Posterior vena cava (tissue), 2 donors: ENCODE data around the gene RPTOR. TPM values are rescaled to one million over a fixed set of nuclear protein-coding genes. Genes with fewer than 3 reads are reported as not detected.
A peak's percentile ranks its signal among the peaks of the same experiment; 100 is the strongest.
"Not testable (repeated sequence)": the region's sequence is repeated elsewhere in the genome, so short reads cannot be mapped to it uniquely, and the experiment has no call there.

ENCODE experiments used
- DNase-seq: peaks from one replicate; pipeline ENCODE4 v3.0.0-alpha.2; 2020; ENCODE audit warnings: low spot score
- intact Hi-C, 2 donors: fragments of 100-400 bp; cut with DNase I; formaldehyde crosslinking; loops; one replicate each; pipeline versions ENCODE4 v1.14.1 to v1.14.2; 2022 to 2023
- total RNA-seq, 2 donors: library from RNA; stranded (reverse); fragmentation: NEBNext Ultra II Directional; extraction: Animal tissue kit (Norgen Biotek cat#: 25700); gene quantifications; one replicate each; pipeline ENCODE4 v1.2.1, GENCODE V29; 2021
- donor health status: DM: yes; HTN: yes; CAD: no.
- donor health status: DM: yes; HTN: yes; CAD: no.

The RPTOR gene
- total RNA-seq, 2 donors from 2014 or later = 30.1 to 44.1 TPM

DNA sequence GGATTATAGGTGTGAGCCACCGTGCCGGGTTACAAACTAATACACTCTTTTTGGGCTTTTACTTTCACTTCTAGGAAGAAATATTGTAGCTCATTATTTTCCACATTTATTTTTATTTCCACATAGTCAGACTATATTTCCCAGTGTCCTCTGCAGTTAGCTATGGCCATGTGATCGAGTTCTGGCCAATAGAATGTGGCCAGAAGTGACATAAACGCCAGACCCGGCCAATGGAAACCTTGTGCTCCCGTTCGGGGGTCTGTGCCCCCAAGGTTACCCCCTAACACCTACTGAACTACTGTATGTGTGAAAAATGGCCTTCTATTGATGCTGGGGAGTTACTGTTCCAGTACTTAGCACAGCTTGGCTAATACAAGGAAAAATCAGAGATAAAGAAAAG is 13.2 kb upstream of the RPTOR start:
- no peak for DNase-seq
- intact Hi-C loops = no loop called here

DNA sequence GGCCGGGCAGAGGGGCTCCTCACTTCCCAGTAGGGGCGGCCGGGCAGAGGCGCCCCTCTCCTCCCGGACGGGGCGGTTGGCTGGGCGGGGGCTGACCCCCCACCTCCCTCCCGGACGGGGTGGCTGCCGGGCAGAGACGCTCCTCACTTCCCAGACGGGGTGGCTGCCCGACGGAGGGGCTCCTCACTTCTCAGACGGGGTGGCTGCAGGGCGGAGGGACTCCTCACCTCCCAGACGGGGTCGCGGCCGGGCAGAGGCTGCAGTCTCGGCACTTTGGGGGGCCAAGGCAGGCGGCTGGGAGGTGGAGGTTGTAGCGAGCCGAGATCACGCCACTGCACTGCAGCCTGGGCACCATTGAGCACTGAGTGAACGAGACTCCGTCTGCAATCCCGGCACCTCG is 7.3 kb upstream of the RPTOR start:
- intact Hi-C loops, DNase-seq: not testable (repeated sequence)

DNA sequence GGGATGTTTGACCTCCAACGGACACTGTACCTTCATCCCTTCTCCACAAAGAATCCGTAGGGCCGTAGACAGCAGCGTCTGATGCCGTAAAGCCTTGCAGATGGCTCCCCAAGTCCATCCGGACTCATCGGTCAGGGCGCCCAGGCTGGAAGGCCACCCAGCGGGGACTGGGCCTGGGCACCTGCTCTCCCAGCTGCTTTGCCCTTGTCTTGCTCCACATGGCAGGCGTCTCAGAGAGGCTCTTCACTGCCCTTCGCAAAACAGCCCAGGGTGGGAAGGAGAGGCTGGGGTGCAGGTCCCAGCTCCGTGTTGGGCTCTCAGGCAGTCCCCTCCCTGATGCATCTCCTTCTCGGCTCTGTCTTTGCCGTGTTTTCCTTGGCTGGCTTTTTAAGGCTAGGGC is 6.2 kb upstream of the RPTOR start:
- intact Hi-C loops = no loop called here
- DNase-seq = no peak

DNA sequence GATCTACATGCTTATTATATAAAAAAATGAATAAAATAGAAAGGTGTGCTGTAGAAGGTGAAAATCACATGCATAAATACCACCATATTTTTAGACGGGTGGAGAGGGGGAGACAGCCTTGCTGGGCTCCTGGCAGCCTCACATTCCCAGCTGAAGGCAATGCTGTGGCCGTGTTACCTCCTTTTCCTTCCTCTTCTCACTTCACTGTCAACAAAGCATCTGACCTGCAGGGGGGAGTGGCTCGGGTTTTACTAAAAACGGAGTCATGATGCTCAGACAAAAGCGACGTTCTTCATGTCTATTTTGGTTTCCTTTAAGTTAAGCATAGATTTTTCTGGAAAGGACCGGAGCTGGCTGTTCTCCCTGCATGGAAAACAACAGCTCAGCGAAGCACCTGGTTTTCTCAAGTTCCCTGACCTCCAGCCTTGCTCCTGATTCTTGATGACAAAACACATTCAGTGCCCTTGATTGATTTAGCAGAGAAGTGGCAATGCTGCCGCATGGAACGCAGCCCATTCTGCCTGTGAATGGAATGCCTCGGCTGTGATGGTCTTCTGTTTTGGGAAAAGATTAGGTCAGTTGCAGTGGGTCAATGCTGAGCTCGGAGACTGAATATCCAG is 5.5 kb upstream of the RPTOR start:
- intact Hi-C loops = no loop called here
- DNase-seq = no peak

DNA sequence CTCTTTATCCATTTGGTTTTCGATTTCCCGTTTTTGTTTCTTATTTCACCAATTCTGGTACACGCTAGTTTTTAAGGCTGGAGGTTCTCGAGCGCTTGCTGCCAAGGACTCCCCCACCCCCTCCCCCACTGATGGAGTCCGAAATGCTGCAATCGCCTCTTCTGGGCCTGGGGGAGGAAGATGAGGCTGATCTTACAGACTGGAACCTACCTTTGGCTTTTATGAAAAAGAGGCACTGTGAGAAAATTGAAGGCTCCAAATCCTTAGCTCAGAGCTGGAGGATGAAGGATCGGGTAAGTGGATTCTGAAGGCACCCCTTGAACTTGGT is 825 bp downstream of the RPTOR start:
- intact Hi-C loops = no loop called here
- DNase-seq = no peak

DNA sequence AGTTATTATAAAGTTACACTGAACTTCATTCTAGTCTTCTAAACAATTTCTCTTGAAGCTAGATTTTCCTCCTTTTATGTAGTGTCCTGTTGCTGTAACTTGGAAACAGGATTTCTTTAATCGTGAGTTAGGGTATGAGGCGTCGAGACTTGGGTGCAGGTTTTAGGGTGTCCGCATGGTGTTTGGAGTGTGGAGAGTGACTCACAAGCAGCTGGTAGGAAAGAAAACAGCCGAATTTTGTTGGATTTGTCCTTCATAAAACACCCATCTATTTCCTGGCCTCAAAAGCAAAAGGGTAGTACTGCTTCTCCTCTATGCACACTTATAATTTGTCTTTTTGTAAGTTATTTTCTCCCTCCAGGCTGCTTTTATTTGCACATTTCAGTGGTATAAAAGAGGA is 1.6 kb downstream of the RPTOR start:
- intact Hi-C loops = no loop called here
- DNase-seq = no peak

DNA sequence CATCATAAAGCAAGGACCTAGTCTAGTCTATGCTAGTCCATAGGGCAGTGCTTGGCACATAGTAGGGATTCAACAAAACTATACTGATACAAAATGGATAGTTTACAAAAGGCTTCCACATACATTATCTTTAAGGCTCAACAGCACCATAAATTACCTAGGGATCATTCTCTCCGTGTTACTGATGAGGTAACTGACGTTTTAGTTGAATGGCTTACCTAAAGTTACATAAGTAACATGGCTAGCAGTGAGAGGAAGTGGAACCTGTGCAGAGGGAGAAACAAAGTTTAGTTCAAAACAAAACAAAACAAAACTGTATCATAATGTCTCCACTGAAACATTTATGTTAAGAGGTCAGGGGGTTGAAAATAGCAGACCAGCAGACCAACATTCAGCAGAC is 7.9 kb downstream of the RPTOR start:
- no peak for DNase-seq
- intact Hi-C loops = loop anchor here in 1 of 2 donors (5.0 kb wide), 1 partner anchor 1330 kb away; no protein-coding TSS in a partner anchor

DNA sequence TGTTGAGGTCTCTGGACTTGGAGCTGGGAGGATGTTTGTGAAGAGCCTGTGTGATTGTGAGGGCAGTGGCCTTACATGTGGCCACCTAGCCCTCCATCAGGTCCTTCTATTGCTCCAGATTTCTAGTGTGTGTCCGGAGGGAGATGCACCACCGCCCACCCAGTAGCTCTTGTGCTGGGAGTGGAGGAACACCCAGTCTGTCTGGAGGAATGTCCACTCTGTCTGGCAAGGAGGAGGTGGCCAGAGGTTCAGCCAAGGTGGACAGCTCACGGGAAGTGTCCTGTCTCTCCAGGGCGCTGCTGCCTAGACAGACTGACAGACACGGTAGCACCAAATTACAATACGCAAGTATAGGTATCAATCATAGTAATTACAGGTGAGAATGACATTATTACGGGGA is 10.6 kb downstream of the RPTOR start:
- intact Hi-C loops = no loop called here
- peak; percentile 45 for DNase-seq

DNA sequence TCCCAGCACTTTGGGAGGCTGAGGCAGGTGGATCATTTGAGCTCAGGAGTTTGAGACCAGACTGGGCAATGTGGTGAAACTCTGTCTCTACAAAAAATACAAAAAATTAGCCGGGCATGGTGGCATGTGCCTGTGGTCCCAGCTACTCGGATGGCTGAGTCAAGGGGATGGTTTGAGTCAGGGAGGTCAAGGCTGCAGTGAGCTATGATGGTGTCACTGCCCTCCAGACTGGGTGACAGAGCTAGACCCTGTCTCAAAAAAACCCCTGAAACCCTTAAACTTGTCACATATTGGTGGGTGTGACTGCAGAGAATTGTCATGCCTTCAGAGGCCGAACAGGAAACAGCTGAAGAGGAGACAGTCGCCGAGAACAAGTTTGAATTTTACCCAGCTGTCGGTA is 13.4 kb downstream of the RPTOR start:
- peak; percentile 20 for DNase-seq
- intact Hi-C loops = no loop called here

DNA sequence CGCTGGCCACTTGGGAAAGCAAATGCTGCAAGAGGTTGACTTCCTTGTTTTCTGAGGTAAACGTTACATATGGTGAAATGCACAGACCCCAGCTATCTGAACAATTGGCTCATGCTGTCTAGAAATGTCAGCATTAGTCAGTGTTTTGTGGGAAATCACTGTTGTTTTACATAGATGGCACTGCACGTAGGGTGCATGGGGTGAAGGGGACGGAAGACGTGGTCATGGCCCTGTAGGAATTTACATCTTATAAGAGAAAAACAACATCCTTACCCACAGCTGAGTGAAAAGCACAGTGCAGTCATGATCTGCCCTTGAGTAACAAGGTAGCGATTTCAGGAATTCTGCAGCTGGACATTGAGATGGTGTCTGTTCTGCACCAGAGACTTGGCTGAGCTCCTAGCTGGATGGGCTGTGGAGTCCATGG is 15.2 kb downstream of the RPTOR start:
- intact Hi-C loops = no loop called here
- DNase-seq = no peak

DNA sequence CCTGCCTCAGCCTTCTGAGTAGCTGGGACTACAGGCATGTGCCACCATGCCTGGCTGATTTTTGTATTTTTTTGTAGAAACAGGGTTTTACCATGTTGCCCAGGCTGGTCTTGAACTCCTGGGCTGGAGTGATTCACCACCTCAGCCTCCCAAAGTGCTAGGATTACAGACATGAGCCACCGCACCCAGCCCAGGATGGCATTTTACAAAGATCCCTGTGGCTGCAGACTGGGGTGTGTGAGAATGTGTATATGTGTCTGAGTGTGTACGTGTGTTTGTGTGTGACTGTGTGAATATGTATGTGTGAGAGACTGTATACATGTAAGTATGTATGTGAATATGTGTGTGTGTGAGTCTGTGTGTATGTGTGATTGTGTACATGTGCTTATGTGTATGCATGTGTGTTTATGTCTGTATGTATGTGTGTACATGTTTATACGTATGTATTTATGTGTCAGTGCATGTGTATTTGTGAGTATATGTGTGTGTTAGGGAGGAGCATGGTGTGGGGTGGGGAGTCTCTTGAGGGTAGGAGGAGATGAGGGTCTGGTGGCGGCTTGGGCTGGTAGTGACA is 17.0 kb downstream of the RPTOR start:
- intact Hi-C loops = no loop called here
- DNase-seq = no peak

DNA sequence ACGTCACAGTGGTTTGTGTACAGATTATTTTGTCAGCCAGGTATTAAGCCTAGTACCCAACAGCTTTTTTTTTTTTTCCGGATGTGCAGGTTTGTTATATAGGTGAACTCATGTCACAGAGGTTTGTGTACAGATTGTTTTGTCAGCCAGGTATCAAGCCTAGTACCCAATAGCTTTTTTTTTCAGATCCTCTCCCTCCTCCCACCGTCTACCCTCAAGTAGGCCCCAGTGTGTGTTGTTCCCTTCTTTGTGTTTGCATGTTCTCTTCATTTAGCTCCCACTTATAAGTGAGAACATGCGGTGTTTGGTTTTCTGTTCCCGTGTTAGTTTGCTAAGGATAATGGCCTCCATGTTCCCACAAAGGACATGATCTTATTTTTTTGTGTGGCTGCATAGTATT is 19.9 kb downstream of the RPTOR start:
- intact Hi-C loops = no loop called here

DNA sequence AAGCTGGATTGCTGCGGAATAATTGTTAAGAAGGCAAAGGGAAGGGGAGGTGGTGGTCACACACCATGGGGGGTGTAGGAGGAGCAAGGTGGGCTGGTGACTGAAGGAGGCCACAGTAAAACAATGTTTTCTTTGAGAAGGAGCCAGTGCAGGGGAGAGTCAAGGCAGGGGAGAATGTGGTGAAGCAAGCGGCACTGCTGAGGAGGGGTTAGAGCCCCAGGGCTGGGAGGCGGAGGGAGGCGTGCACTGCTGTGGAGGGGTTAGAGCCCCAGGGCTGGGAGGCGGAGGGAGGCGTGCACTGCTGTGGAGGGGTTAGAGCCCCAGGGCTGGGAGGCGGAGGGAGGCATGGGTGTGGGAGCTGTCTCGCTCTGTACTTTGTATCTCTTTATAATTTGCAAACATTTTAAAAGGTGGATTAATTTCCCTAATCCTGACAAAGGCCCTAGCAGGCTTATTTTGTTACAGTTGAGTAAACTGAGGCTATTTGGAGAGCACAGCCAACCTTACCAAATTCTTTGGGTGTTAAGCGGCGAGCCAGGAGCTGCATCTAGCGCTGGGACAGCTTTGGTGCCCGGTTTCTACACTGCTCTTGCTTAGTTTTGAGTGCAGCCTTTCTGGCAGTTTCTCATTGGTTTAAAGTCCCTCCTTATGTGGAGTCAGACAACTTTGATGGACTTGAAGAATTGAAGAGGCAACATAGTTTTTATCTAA is 20.9 kb downstream of the RPTOR start:
- intact Hi-C loops = no loop called here

More for the DNA sequence above, 19.9 kb downstream of the RPTOR start:
- no peak for DNase-seq

DNA sequence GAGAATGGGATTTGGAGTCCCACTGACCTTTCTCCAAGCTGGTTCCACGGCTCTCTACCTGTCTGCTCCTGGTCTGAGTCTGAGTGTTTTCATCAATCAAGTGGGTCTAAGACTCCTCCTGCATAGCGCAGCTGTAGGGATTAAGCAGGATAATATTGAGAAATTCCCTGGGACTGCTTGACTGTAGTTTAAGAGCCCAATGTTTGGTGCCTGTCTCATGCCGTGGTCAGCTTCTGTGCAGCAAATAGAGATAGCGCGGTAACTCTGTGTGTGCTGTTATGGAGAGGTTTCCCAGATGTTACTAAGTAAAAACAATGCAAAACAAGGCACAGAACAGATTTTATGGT is 21.4 kb downstream of the RPTOR start:
- DNase-seq = no peak
- intact Hi-C loops = no loop called here

More for the DNA sequence above, 20.9 kb downstream of the RPTOR start:
- no peak for DNase-seq

DNA sequence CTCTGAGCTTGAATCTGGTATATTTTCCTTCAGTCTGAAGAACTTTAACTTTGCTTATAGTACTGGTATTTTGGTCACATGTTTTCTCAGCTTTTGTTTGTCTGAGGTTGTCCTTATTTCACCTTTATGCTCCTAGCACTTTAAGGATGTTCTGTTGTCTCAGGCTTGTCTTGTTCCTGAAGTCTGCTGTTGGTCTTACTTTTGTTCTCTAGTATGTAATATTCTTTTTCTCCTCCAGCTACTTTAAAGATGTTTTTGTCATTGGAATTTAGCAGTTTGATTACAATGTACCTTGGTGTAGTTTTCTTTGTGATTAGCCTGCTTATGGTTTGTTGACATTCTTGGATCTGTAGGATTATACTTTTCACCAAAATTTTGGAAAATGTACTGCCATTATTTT is 23.6 kb downstream of the RPTOR start:
- intact Hi-C loops = no loop called here
- DNase-seq = no peak

DNA sequence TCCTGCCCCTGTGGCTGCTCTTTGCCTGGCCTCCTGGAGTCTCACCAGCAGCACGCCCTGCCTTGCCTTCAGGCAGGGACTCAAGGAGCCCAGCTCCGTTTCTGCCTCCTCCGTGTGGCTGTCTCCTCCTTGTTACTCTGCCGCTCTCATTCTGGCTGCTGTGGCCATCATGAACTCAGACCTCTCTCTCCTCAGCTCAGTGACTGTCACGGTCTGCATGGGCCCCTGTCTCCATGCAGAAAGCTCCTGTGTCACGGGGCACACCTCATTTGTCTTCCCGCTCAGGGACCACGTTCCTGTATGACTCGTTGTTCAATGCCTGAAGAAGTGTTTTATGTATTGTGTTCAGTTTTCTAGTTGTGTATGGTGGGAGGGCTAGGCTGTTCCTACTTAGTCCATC is 25.3 kb downstream of the RPTOR start:
- DNase-seq = no peak
- intact Hi-C loops = loop anchor here (1.0 to 5.0 kb wide), 2 partner anchors 26 to 138 kb away; partner anchors contain the start of gene RPTOR (in 1 of the 2)

DNA sequence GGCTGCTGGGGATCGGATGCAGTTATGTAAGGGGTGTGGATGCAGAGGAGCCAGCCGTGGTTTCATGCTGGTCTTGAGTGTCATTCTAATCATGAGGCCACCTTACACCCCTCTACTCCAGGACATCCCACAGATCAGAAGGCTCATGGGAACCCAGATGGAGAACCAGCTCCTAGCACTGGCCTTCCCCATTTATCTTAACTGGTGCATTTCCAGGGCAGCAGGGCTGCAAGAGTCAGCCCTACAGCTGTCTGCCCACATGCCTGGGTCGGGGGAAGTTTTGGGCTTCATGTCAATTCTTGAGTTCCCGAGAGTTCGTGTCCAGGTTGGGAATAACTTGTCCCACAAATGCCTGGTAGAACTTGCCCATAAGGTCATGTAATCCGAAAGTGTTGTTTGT is 29.1 kb downstream of the RPTOR start:
- DNase-seq = no peak
- intact Hi-C loops = loop anchor here in 1 of 2 donors (5.0 kb wide), 1 partner anchor 141 kb away; no protein-coding TSS in a partner anchor

DNA sequence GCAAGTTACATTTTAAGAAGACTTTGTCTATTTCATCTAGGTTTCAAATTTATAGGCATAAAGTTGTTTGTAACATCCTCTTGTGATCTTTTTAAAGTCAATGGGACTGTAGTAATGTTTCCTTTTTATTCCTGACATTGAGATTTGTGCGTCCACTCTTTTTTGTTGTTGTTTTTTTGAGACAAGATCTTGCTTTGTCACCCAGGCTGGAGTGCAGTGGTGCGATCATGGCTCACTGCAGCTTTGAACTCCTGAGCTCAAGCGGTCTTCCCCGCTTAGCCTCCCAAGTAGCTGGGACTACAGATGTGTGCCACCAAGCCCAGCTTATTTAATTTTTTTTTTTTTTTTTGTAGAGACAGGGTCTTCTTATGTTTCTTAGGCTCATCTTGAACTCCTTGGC is 29.9 kb downstream of the RPTOR start:
- intact Hi-C loops = loop anchor here in 1 of 2 donors (5.0 kb wide), 1 partner anchor 142 kb away; no protein-coding TSS in a partner anchor
- no peak for DNase-seq

DNA sequence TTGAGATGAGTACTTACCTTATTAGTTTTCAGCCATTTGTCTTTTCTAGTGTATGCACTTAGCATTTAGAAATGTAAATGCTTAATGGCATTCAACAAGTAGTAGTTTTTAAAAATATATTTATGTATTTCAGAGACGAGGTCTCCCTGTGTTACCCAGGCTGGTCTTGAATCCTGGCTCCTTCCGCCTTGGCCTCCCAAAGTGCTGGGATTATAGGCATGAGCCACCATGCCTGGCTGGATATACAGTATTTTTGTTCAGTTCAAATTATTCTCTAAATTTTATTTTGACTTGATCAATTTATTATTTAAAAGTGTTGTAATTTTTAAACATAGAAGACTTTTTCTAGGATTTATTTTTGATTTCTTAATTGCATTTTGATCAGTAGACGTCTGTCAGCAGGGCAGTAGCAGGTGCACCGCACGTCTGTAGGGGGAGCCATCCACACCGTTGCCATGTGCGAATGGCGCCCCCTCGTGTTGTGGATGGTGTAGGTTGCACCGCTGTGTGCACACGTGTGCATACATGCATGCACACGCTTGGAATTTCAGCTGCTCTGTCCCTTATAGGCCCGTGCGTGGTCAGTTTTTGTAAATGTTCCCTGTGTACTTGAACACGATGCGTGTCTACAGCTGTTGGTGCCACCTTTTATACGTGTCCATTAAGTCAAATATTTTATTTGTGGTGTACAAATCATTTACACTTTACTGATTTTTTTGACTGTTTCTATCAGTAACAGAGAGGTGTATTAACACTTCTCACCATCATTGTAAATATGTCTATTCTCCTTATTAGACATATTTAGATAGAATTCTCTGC is 30.6 kb downstream of the RPTOR start:
- DNase-seq = peak; percentile 95
- intact Hi-C loops = no loop called here
